DMS153 treated with DMSO at 0.1 percent for 48 hours (cell line): ENCODE measurements around the gene CDC42EP2.

Experiments
- DNase-seq: peaks from one replicate; lab custom pipeline; 2025; ENCODE audit not compliant: unreplicated experiment; lab: John Stamatoyannopoulos, UW

CDC42EP2 gene

GRCh38 chr11:65355013-65355775 is 40.5 kb downstream of the CDC42EP2 start:
- no peak for DNase-seq

- no peak for DNase-seq
These were observed 41.2 kb downstream of the CDC42EP2 start for GRCh38 chr11:65355776-65356393.

GRCh38 chr11:65356394-65356972 is 41.8 kb downstream of the CDC42EP2 start:
- no peak for DNase-seq

- DNase-seq, result no peak
These were observed 43.2 kb downstream of the CDC42EP2 start for GRCh38 chr11:65357856-65358356.

- DNase-seq, result no peak
These were observed 47.8 kb downstream of the CDC42EP2 start for GRCh38 chr11:65362320-65362931.

GRCh38 chr11:65362966-65363365 is 48.3 kb downstream of the CDC42EP2 start:
- no peak for DNase-seq

- no peak for DNase-seq
These were observed 49.1 kb downstream of the CDC42EP2 start for GRCh38 chr11:65363770-65364169.

GRCh38 chr11:65366340-65366773 is 51.7 kb downstream of the CDC42EP2 start:
- peak; percentile 69 for DNase-seq

GRCh38 chr11:65370659-65371049 is 56.0 kb downstream of the CDC42EP2 start:
- DNase-seq, result no peak
